Measurements from ENCODE around the gene HBEGF.
A peak's percentile ranks its signal among the peaks of the same experiment; 100 is the strongest.

HBEGF gene

GRCh38 chr5:140301136-140301535 lies 45.3 kb downstream of the HBEGF start:
- DNase-seq, result no peak

- DNase-seq, result no peak
Observed at GRCh38 chr5:140299056-140299455, 47.3 kb downstream of the HBEGF start.

- no peak for DNase-seq
Observed at GRCh38 chr5:140298183-140298601, 48.2 kb downstream of the HBEGF start.

- DNase-seq, result no peak
Observed at GRCh38 chr5:140297283-140297682, 49.1 kb downstream of the HBEGF start.

- no peak for DNase-seq
Observed at GRCh38 chr5:140296289-140296688, 50.1 kb downstream of the HBEGF start.

GRCh38 chr5:140295414-140295813 lies 51.0 kb downstream of the HBEGF start:
- peak; percentile 82 for DNase-seq

- DNase-seq, result no peak
Observed at GRCh38 chr5:140294753-140295152, 51.6 kb downstream of the HBEGF start.

GRCh38 chr5:140293849-140294100 lies 52.6 kb downstream of the HBEGF start:
- no peak for DNase-seq

- peak; percentile 72 for DNase-seq
Observed at GRCh38 chr5:140293091-140293848, 53.1 kb downstream of the HBEGF start.

- DNase-seq, result no peak
Observed at GRCh38 chr5:140292212-140293036, 54.0 kb downstream of the HBEGF start.

- no peak for DNase-seq
Observed at GRCh38 chr5:140287801-140288521, 58.4 kb downstream of the HBEGF start.

GRCh38 chr5:140286424-140286823 lies 60.0 kb downstream of the HBEGF start:
- no peak for DNase-seq

- DNase-seq, result no peak
Observed at GRCh38 chr5:140284013-140284412, 62.4 kb downstream of the HBEGF start.

Data from inflammatory macrophage treated with lipopolysaccharide for 4 hours (primary cell).